HepG2 (cell line): Measurements from ENCODE around the gene TSPAN9. TPM values are rescaled to one million over a fixed set of nuclear protein-coding genes. Genes with fewer than 3 reads are reported as not detected.

ENCODE experiments used
- ATAC-seq: fragments of 200-7000 bp; cut with Tn5 transposase; 3 replicates; pipeline ENCODE4 v1.9.1; 2020; ENCODE audit warnings: mild to moderate bottlenecking, moderate library complexity
- BruUV-seq: library from RNA; stranded (reverse); fragments of 400-500 nt; replicated peaks from 2 replicates; lab custom pipeline; 2021; lab: Mats Ljungman, UMichigan
- CTCF ChIA-PET: fragments of 300-600 bp; formaldehyde crosslinking; extraction: SDS; loops from one replicate; lab custom pipeline; 2021; ENCODE audit warnings: low total read pairs, inconsistent platforms, low intra/inter-chr PET ratio; lab: Yijun Ruan, JAX
- POLR2A ChIA-PET: fragments of 350-600 bp; sonication (Branson Sonifier 250); formaldehyde crosslinking; loops from one replicate; lab custom pipeline; 2020; ENCODE audit warnings: antibody characterized with exemption, inconsistent platforms; lab: Yijun Ruan, JAX
- DNase-seq: peaks from one replicate; pipeline ENCODE4 v3.0.0-alpha.2; 2015; ENCODE audit warnings: low spot score
- FAIRE-seq: peaks from 3 replicates; lab custom pipeline; 2011; peaks lifted over from hg19 to GRCh38; lab: Jason Lieb, UNC
- H2AFZ ChIP-seq: one replicate; pipeline ENCODE4 v1.6.1; 2011; ENCODE audit warnings: low read length, inconsistent platforms
- H3K27ac ChIP-seq: fragments of 300-600 bp; 3 replicates; pipeline ENCODE4 v1.8.0; 2011; ENCODE audit warnings: mixed run types, mild to moderate bottlenecking, mixed read lengths, low read length, inconsistent platforms; ENCODE audit not compliant: insufficient read depth; ENCODE audit errors: extremely low read length
- H3K27me3 ChIP-seq, 2 experiments: fragments of 200-600 bp in 1 of 2; 2 replicates in 1 of 2; 3 replicates in 1 of 2; pipeline versions ENCODE4 v1.6.0 to v1.8.0; 2011; ENCODE audit warnings: low read length in 2 of 2, mild to moderate bottlenecking in 2 of 2, moderate library complexity in 2 of 2, inconsistent platforms in 1 of 2; ENCODE audit not compliant: insufficient read depth in 2 of 2, control insufficient read depth in 1 of 2
- H3K36me3 ChIP-seq, 2 experiments: fragments of 200-600 bp in 1 of 2; replicated peaks in 1 of 2; 2 replicates in 1 of 2; 3 replicates in 1 of 2; pipeline versions ENCODE4 v1.5.1 to v1.8.0; 2011; ENCODE audit warnings: low read length in 2 of 2, inconsistent platforms in 1 of 2; ENCODE audit not compliant: insufficient read depth in 2 of 2, control insufficient read depth in 1 of 2
- H3K4me1 ChIP-seq: 2 replicates; pipeline ENCODE4 v1.5.1; 2012; ENCODE audit warnings: low read length, inconsistent platforms; ENCODE audit not compliant: insufficient read depth
- H3K4me2 ChIP-seq: 2 replicates; pipeline ENCODE4 v1.6.0; 2011; ENCODE audit warnings: low read depth, low read length, inconsistent platforms
- H3K4me3 ChIP-seq, 3 experiments: fragments of 200-600 bp in 1 of 3; sonication (generic), shearing (Covaris generic) in 1 of 3; replicated peaks in 1 of 3; 2 replicates each; pipeline ENCODE4 v1.5.1; 2011 to 2016; ENCODE audit warnings: low read length in 3 of 3, inconsistent platforms in 2 of 3, low read depth in 2 of 3, mild to moderate bottlenecking in 2 of 3, control low read depth in 1 of 3, mixed read lengths in 1 of 3; ENCODE audit not compliant: insufficient read depth in 1 of 3
- H3K79me2 ChIP-seq: one replicate; pipeline ENCODE4 v1.6.1; 2011; ENCODE audit warnings: low read length, inconsistent platforms; ENCODE audit not compliant: insufficient read depth
- H3K9ac ChIP-seq: 2 replicates; pipeline ENCODE4 v1.6.0; 2011; ENCODE audit warnings: mild to moderate bottlenecking, low read depth, low read length, inconsistent platforms; ENCODE audit not compliant: insufficient read depth
- H3K9me3 ChIP-seq: 2 replicates; pipeline ENCODE4 v1.5.1; 2012; ENCODE audit warnings: mild to moderate bottlenecking, low read length
- H4K20me1 ChIP-seq: 2 replicates; pipeline ENCODE4 v1.6.0; 2011; ENCODE audit warnings: inconsistent platforms, mild to moderate bottlenecking, low read length, moderate library complexity; ENCODE audit not compliant: insufficient read depth
- AGO1 ChIP-seq: fragments of 200-400 bp; formaldehyde crosslinking; IDR thresholded peaks from 2 replicates; pipeline ENCODE4 v1.6.1; 2017; ENCODE audit warnings: mild to moderate bottlenecking, low read depth, low read length, moderate library complexity; ENCODE audit not compliant: poor library complexity, severe bottlenecking
- CCAR2 ChIP-seq: fragments of 200-400 bp; formaldehyde crosslinking; optimal IDR thresholded peaks from 2 replicates; pipeline ENCODE3; 2018; ENCODE audit warnings: low read depth, mild to moderate bottlenecking, low read length, moderate library complexity
- ETV6 ChIP-seq: sonication (generic); formaldehyde crosslinking; conservative IDR thresholded peaks from 2 replicates; pipeline ENCODE4 v1.4.0; 2020; ENCODE audit warnings: missing genetic modification reagents
- PITX1 ChIP-seq: sonication (generic); formaldehyde crosslinking; IDR thresholded peaks from 2 replicates; pipeline ENCODE4 v1.5.1; 2020; ENCODE audit warnings: mild to moderate bottlenecking, missing genetic modification reagents
- PRDM4 ChIP-seq: sonication (generic); formaldehyde crosslinking; IDR thresholded peaks from 2 replicates; pipeline ENCODE4 v1.9.0; 2021; ENCODE audit warnings: missing genetic modification reagents, borderline replicate concordance
- SNAPC4 ChIP-seq: sonication (generic); formaldehyde crosslinking; IDR thresholded peaks from 2 replicates; pipeline ENCODE4 v1.4.0; 2020; ENCODE audit warnings: mild to moderate bottlenecking, missing genetic modification reagents
- ZFP37 ChIP-seq: sonication (generic); formaldehyde crosslinking; IDR thresholded peaks from 2 replicates; pipeline ENCODE4 v1.4.0; 2020; ENCODE audit warnings: missing genetic modification reagents, borderline replicate concordance
- ZFY ChIP-seq: sonication (generic); formaldehyde crosslinking; IDR thresholded peaks from 2 replicates; pipeline ENCODE4 v1.4.0; 2020; ENCODE audit warnings: missing genetic modification reagents
- ZNF280D ChIP-seq: sonication (generic); formaldehyde crosslinking; IDR thresholded peaks from 2 replicates; pipeline ENCODE4 v1.5.1; 2020; ENCODE audit warnings: mild to moderate bottlenecking, missing genetic modification reagents
- ZNF44 ChIP-seq: sonication (generic); formaldehyde crosslinking; IDR thresholded peaks from 2 replicates; pipeline ENCODE4 v1.5.1; 2020; ENCODE audit warnings: mild to moderate bottlenecking, missing genetic modification reagents
- ZNF616 ChIP-seq: sonication (generic); formaldehyde crosslinking; IDR thresholded peaks from 2 replicates; pipeline ENCODE4 v1.5.0; 2020; ENCODE audit warnings: low read depth, mild to moderate bottlenecking, missing genetic modification reagents
- WGBS: methylation state at CpG from one replicate; pipeline ENCODE4 v1.1.6; 2017; ENCODE audit warnings: low lambda C conversion rate; 5-methylcytosine and 5-hydroxymethylcytosine counted together
- in situ Hi-C: cut with HindIII; loops from 2 replicates; pipeline ENCODE4 v1.10.0; 2017; ENCODE audit warnings: low pct_unique_long_range_greater_than_20kb; ENCODE audit not compliant: extremely low pct_ligation_motif_present
- intact Hi-C: fragments of 100-400 bp; cut with micrococcal nuclease; formaldehyde crosslinking; loops from one replicate; pipeline ENCODE4 v1.10.0; 2022; ENCODE audit not compliant: unreplicated experiment
- polyA plus RNA-seq, 8 experiments: library from polyadenylated mRNA; depleted of rRNA in 3 of 8; stranded (reverse) in 7 of 8; unstranded in 1 of 8; fragments of >200 nt; fragmentation: Illumina TruSeq in 4 of 8; extraction: Trizol in 4 of 8; gene quantifications; 2 replicates each; pipeline versions ENCODE4 v1.2.1 to v1.2.3, GENCODE V29; 2011 to 2016; ENCODE audit warnings: low read depth in 4 of 8, missing spikeins in 1 of 8, mixed read lengths in 1 of 8; ENCODE audit not compliant: insufficient read depth in 1 of 8
- total RNA-seq, 5 experiments: library from RNA; depleted of rRNA; stranded (reverse); fragments of >200 nt; fragmentation: Illumina TruSeq; extraction: Trizol; gene quantifications; 2 replicates each; pipeline ENCODE4 v1.2.3, GENCODE V29; 2016; ENCODE audit warnings: low read depth in 1 of 5

The TSPAN9 gene
- total and polyA plus RNA-seq, 2 of the 13 experiments (the other 11 are each of a cell fraction or from before 2014, with no cell fraction given), result 18.1 to 42.3 TPM

- TF ChIP-seq ZFP37 (CRISPR knock-in tag) (no peak), PITX1 (CRISPR knock-in tag) (no peak), SNAPC4 (no peak), ZNF616 (CRISPR knock-in tag) (no peak), ETV6 (CRISPR knock-in tag) (no peak), AGO1 (no peak)
Observed at GRCh38 chr12:3192221-3192620, 115.0 kb downstream of the TSPAN9 start (continued).

GRCh38 chr12:3193131-3193530 lies 116.0 kb downstream of the TSPAN9 start:
- H3K79me2 ChIP-seq, result no peaks in the 10 kb centered on the region
- no peak for TF ChIP-seq ZNF44 (CRISPR knock-in tag)
- no peak for TF ChIP-seq PRDM4 (CRISPR knock-in tag)
- no peak for TF ChIP-seq ZFY (CRISPR knock-in tag)
- TF ChIP-seq CCAR2, result no peak
- no peak for TF ChIP-seq ZNF280D (CRISPR knock-in tag)

More at GRCh38 chr12:3193131-3193530, 116.0 kb downstream of the TSPAN9 start:
- Histone ChIP-seq H3K36me3 (no peaks in the 10 kb centered on the region), H3K4me2 (no peak overlapping the region), H2AFZ (no peak overlapping the region), H4K20me1 (peaks cover 23% of the 10 kb centered on the region), H3K9ac (no peak overlapping the region), H3K9me3 (no peaks in the 10 kb centered on the region), H3K4me3 (no peak overlapping the region), H3K27ac (no peak overlapping the region), H3K27me3 (no peaks in the 10 kb centered on the region), H3K4me1 (peaks cover 18% of the 10 kb centered on the region)
- no peak for FAIRE-seq
- WGBS, result 93% methylated on average over 3 of the region's 7 CpGs
- BruUV-seq, result no TSS peak
- no peak for ATAC-seq
- intact Hi-C loops, result no loop called here
- in situ Hi-C loops, result no loop called here
- CTCF ChIA-PET, result no interaction called here
- POLR2A ChIA-PET, result no interaction called here
- DNase-seq, result no peak
